ENCODE results near the gene MACROD2.

Gene MACROD2

DNA sequence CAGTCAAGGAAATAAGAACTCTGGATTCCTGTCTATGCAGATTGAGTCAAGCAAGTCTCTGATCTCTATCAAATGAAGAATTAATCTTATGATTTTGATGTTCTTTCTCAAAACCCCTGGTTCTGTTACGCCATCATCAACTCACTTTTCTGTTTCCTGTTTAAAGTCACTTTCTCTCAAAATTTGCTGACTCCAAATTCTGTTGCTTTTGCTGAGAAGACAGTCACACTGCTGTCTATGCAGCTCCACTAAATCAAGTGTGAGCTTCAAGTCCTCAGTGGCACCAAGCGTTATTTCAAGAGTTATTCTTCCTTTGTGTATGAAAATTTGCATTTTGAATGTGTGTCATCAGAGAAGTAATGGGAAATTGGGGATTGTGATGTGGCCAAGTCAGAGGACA is 1914.7 kb downstream of the MACROD2 start:
- TF ChIP-seq ZFX (IDR thresholded peaks at IDR 0.05; ENCODE audit: borderline replicate concordance) = no peak
- no peak for TF ChIP-seq CTCF (IDR thresholded peaks at IDR 0.05)

DNA sequence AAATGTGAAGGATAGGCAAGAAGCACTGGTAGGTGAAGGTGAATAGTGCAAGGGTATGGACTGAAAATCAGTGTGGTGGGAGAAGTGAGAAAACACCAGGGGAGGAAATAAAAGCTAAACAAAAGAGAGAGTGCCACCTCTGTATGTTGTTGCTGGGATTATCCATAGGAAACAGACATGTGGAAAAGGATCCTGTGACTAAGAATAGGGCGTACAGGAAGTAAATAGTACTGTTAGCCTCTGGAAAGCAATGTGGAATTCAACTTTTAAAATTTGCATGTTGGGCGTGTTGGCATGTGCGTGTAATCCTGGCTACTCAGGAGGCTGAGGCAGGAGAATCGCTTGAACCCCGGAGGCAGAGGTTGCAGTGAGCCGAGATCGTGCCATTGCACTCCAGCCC is 1916.3 kb downstream of the MACROD2 start:
- H3K27ac ChIP-seq = no peak overlapping the region
- TF ChIP-seq CTCF (IDR thresholded peaks at IDR 0.05) = no peak
- no peak for TF ChIP-seq ZFX (IDR thresholded peaks at IDR 0.05; ENCODE audit: borderline replicate concordance)

More for the DNA sequence above, 1914.7 kb downstream of the MACROD2 start:
- no peak overlapping the region for H3K27ac ChIP-seq

DNA sequence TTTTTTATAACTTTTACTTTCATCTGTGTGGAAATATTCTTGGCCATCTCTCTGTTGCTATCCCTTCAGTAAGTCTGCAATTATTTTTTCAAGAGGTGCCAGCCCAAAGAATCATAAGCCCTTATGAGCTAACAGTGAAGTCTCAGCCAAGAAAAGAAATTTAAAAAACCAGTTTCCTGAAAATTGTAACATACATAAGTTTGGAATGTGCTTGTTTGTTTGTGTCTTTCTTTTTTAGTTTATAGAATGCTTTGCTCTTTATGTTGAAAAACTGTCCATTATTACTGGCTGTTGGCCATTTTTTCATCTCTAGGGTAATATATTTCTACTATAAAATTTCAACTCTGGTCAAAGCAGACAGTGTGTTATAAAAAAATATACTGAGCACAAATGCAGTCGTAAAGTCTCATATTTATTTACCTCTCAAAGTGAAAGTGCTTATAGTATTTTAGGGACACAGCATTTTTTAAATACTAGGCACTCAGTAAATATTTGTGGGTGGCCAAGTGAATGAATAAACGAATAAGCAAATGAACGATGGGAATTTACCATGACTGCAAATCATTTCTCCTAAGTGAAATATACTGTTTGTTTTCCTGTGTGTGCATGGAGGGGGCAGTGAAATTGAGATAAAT is 1918.2 kb downstream of the MACROD2 start:
- TF ChIP-seq CTCF (IDR thresholded peaks at IDR 0.05) (no peak), ZFX (IDR thresholded peaks at IDR 0.05; ENCODE audit: borderline replicate concordance) (no peak)

GRCh38 chr20:15916623-15917022 is 1921.3 kb downstream of the MACROD2 start:
- TF ChIP-seq CTCF (IDR thresholded peaks at IDR 0.05) = no peak
- no peak for TF ChIP-seq ZFX (IDR thresholded peaks at IDR 0.05; ENCODE audit: borderline replicate concordance)
- no peak overlapping the region for H3K27ac ChIP-seq

More for the DNA sequence above, 1918.2 kb downstream of the MACROD2 start:
- H3K27ac ChIP-seq = no peak overlapping the region

DNA sequence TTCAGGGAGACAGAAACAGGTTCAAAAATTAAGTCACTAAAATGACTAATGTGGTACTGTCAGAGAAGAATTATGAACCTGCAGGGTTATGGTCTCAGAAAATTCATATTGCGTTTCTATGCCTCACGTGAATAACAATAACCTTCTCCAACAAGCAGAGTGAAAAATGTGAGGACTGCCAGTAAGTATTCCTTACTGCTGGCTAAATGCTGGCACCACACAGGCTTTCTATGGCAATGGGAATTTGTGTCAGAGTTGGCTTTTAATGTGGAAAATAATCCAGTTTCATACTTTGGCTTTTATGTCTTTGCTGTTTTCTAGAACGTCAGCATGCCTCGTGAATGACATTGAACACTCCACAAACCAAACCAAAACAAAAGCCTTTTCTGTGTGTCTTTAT is 1922.0 kb downstream of the MACROD2 start:
- no peak for TF ChIP-seq ZFX (IDR thresholded peaks at IDR 0.05; ENCODE audit: borderline replicate concordance)
- no peak for TF ChIP-seq CTCF (IDR thresholded peaks at IDR 0.05)
- H3K27ac ChIP-seq = no peak overlapping the region

GRCh38 chr20:15918631-15919030 is 1923.3 kb downstream of the MACROD2 start:
- H3K27ac ChIP-seq = no peak overlapping the region
- no peak for TF ChIP-seq ZFX (IDR thresholded peaks at IDR 0.05; ENCODE audit: borderline replicate concordance)
- no peak for TF ChIP-seq CTCF (IDR thresholded peaks at IDR 0.05)

DNA sequence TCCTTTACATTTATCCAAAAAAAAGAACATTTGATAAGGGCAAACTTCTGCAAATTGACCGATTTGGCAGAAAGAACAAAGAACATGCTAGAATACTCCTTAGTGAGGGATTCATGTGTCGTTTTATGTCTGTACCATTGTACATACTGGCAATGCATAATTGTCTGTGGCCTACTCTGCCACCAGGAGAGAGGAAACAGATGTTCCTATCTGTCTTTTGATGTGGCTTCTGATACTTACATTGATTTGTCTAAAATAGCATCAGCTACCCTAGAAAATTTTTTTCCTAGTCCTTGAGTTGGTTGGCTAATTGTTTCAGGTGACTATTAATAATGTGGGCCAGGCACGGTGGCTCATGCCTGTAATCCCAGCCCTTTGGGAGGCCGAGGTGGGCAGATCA is 1923.8 kb downstream of the MACROD2 start:
- H3K27ac ChIP-seq = no peak overlapping the region
- TF ChIP-seq CTCF (IDR thresholded peaks at IDR 0.05) = no peak
- no peak for TF ChIP-seq ZFX (IDR thresholded peaks at IDR 0.05; ENCODE audit: borderline replicate concordance)
